HCT116 (cell line): ENCODE results near the gene METTL15. TPM values are rescaled to one million over a fixed set of nuclear protein-coding genes. Genes with fewer than 3 reads are reported as not detected.

ENCODE experiments used
- ATAC-seq: fragments of 200-7000 bp; cut with Tn5 transposase; 2 replicates; pipeline ENCODE4 v1.9.1; 2020; ENCODE audit warnings: mild to moderate bottlenecking, moderate library complexity
- BruUV-seq: library from RNA; stranded (reverse); fragments of 400-500 nt; replicated peaks from 2 replicates; lab custom pipeline; 2021; lab: Mats Ljungman, UMichigan
- CTCF ChIA-PET: fragments of 300-600 bp; sonication (Branson Sonifier 250); formaldehyde crosslinking; loops from one replicate; lab custom pipeline; 2021; ENCODE audit warnings: antibody characterized with exemption; lab: Charles Lee
- POLR2A ChIA-PET: fragments of 300-600, 350-600 bp; sonication (Branson Sonifier 250); formaldehyde crosslinking; loops from one replicate; lab custom pipeline; 2021; ENCODE audit warnings: antibody characterized with exemption; lab: Charles Lee
- RAD21 ChIA-PET, 2 experiments: fragments of 300-600 bp; sonication (Branson Sonifier 250); formaldehyde crosslinking; loops; one replicate each; lab custom pipeline; 2023; ENCODE audit warnings: low total read pairs in 2 of 2; ENCODE audit not compliant: uncharacterized antibody in 2 of 2, unreplicated experiment in 2 of 2, low non-redundant PET in 1 of 2; lab: Charles Lee
- DNase-seq: peaks from one replicate; pipeline ENCODE4 v3.0.0-alpha.2; 2010; ENCODE audit warnings: low read depth, low spot score
- H2AFZ ChIP-seq: fragments of 200-600 bp; shearing (Covaris generic), sonication (generic); 2 replicates; pipeline ENCODE4 v1.6.1; 2017; ENCODE audit warnings: low read depth, mixed run types, mixed read lengths, antibody characterized with exemption, low read length; ENCODE audit not compliant: poor library complexity, severe bottlenecking
- H3K27ac ChIP-seq: 2 replicates; pipeline ENCODE4 v1.5.1; 2012; ENCODE audit warnings: low read depth, low read length
- H3K27me3 ChIP-seq: fragments of 200-600 bp; sonication (generic); 2 replicates; pipeline ENCODE4 v1.6.1; 2016; ENCODE audit warnings: mixed run types, low read length, mixed read lengths; ENCODE audit not compliant: insufficient read depth
- H3K36me3 ChIP-seq, 2 experiments: fragments of 200-500 bp in 1 of 2; fragments of 200-600 bp in 1 of 2; sonication (Bioruptor generic) in 1 of 2; sonication (generic) in 1 of 2; 2 replicates each; pipeline versions ENCODE4 v1.5.1 to v1.6.1; 2014 to 2016; ENCODE audit warnings: low read length in 2 of 2, inconsistent platforms in 1 of 2, mixed read lengths in 1 of 2, mixed run types in 1 of 2; ENCODE audit not compliant: insufficient read depth in 2 of 2, control insufficient read depth in 1 of 2
- H3K4me1 ChIP-seq, 2 experiments: fragments of 200-600 bp in 1 of 2; sonication (generic) in 1 of 2; 2 replicates each; pipeline versions ENCODE4 v1.5.1 to v1.6.1; 2012 to 2017; ENCODE audit warnings: low read length in 2 of 2, inconsistent platforms in 1 of 2, mild to moderate bottlenecking in 1 of 2, mixed read lengths in 1 of 2, mixed run types in 1 of 2, moderate library complexity in 1 of 2; ENCODE audit not compliant: insufficient read depth in 2 of 2, control insufficient read depth in 1 of 2
- H3K4me2 ChIP-seq: fragments of 200-600 bp; sonication (generic); 2 replicates; pipeline ENCODE4 v1.6.1; 2017; ENCODE audit warnings: mixed run types, low read length, mixed read lengths
- H3K4me3 ChIP-seq, 2 experiments: fragments of 200-600 bp in 1 of 2; sonication (generic) in 1 of 2; replicated peaks in 1 of 2; 2 replicates each; pipeline ENCODE4 v1.5.1; 2011 to 2016; ENCODE audit warnings: low read length in 2 of 2, control low read depth in 1 of 2, low read depth in 1 of 2, mild to moderate bottlenecking in 1 of 2, mixed read lengths in 1 of 2, mixed run types in 1 of 2
- H3K79me2 ChIP-seq: fragments of 200-600 bp; sonication (generic); 2 replicates; pipeline ENCODE4 v1.6.1; 2017; ENCODE audit warnings: mild to moderate bottlenecking, mixed run types, low read length, moderate library complexity, mixed read lengths; ENCODE audit not compliant: insufficient read depth
- H3K9ac ChIP-seq: fragments of 200-600 bp; sonication (generic); 2 replicates; pipeline ENCODE4 v1.6.1; 2016; ENCODE audit warnings: low read length, mixed read lengths
- H3K9me2 ChIP-seq: fragments of 200-600 bp; sonication (generic), shearing (Covaris generic); 2 replicates; pipeline ENCODE4 v1.6.1; 2017; ENCODE audit warnings: mixed run types, mild to moderate bottlenecking, moderate library complexity; ENCODE audit not compliant: insufficient read depth
- H3K9me3 ChIP-seq, 2 experiments: fragments of 200-500 bp in 1 of 2; fragments of 200-600 bp in 1 of 2; sonication (Bioruptor generic) in 1 of 2; sonication (generic) in 1 of 2; 2 replicates each; pipeline ENCODE4 v1.6.1; 2014 to 2017; ENCODE audit warnings: low read length in 2 of 2, mixed read lengths in 2 of 2, inconsistent platforms in 1 of 2, low read depth in 1 of 2, mild to moderate bottlenecking in 1 of 2, mixed run types in 1 of 2, moderate library complexity in 1 of 2; ENCODE audit not compliant: control insufficient read depth in 1 of 2, insufficient read depth in 1 of 2
- H4K20me1 ChIP-seq: fragments of 200-600 bp; sonication (generic), shearing (Covaris generic); 2 replicates; pipeline ENCODE4 v1.6.1; 2017; ENCODE audit warnings: mixed run types, mild to moderate bottlenecking, moderate library complexity; ENCODE audit not compliant: insufficient read depth
- ATF3 ChIP-seq: IDR thresholded peaks from 2 replicates; pipeline ENCODE4 v1.6.1; 2012
- CBX3 ChIP-seq: IDR thresholded peaks from 2 replicates; pipeline ENCODE4 v1.6.1; 2012; ENCODE audit warnings: low read depth
- CEBPB ChIP-seq: IDR thresholded peaks from 2 replicates; pipeline ENCODE4 v1.6.1; 2012; ENCODE audit warnings: low read depth
- CTCF ChIP-seq, 3 experiments: fragments of 200-600 bp in 1 of 3; sonication (generic) in 1 of 3; IDR thresholded peaks in 2 of 3; conservative IDR thresholded peaks in 1 of 3; 2 replicates each; pipeline ENCODE4 v1.5.1; 2012 to 2017; ENCODE audit warnings: low read depth in 2 of 3, low read length in 2 of 3, antibody characterized with exemption in 1 of 3, borderline replicate concordance in 1 of 3, control low read depth in 1 of 3, mild to moderate bottlenecking in 1 of 3, mixed read lengths in 1 of 3, mixed run types in 1 of 3, moderate library complexity in 1 of 3; ENCODE audit not compliant: insufficient read depth in 1 of 3
- EGR1 ChIP-seq: IDR thresholded peaks from 2 replicates; pipeline ENCODE4 v1.6.1; 2012; ENCODE audit warnings: low read depth
- FOSL1 ChIP-seq: IDR thresholded peaks from 2 replicates; pipeline ENCODE4 v1.6.1; 2012; ENCODE audit warnings: low read depth
- JUND ChIP-seq: IDR thresholded peaks from 2 replicates; pipeline ENCODE4 v1.6.1; 2012
- MAX ChIP-seq: IDR thresholded peaks from 2 replicates; pipeline ENCODE4 v1.6.1; 2012
- POLR2A ChIP-seq: IDR thresholded peaks from 2 replicates; pipeline ENCODE4 v1.7.0; 2011; ENCODE audit warnings: borderline replicate concordance; ENCODE audit not compliant: insufficient read depth, insufficient read length; ENCODE audit errors: extremely low read depth
- RAD21 ChIP-seq: IDR thresholded peaks from 2 replicates; pipeline ENCODE4 v1.6.1; 2012; ENCODE audit warnings: low read depth, mild to moderate bottlenecking
- YY1 ChIP-seq: IDR thresholded peaks from 2 replicates; pipeline ENCODE4 v1.6.1; 2011; ENCODE audit warnings: low read length, low read depth, moderate library complexity, mild to moderate bottlenecking; ENCODE audit not compliant: insufficient replicate concordance; ENCODE audit errors: extremely low read depth
- ZBTB33 ChIP-seq: IDR thresholded peaks from 2 replicates; pipeline ENCODE4 v1.6.1; 2011; ENCODE audit warnings: mild to moderate bottlenecking, low read length, moderate library complexity; ENCODE audit not compliant: insufficient replicate concordance; ENCODE audit errors: extremely low read depth
- intact Hi-C: fragments of 100-400 bp; cut with micrococcal nuclease; formaldehyde crosslinking; loops from 2 replicates; pipeline ENCODE4 v1.10.0; 2022
- total RNA-seq: library from RNA; stranded (reverse); gene quantifications from one replicate; pipeline ENCODE4 v1.2.1, GENCODE V29; 2021; ENCODE audit not compliant: unreplicated experiment

The METTL15 gene
- total RNA-seq, 1 experiment from 2014 or later: 25.3 TPM

GRCh38 chr11:28342716-28343115 is 234.5 kb downstream of the METTL15 start:
- Histone ChIP-seq H4K20me1 (no peaks in the 10 kb centered on the region), H3K4me1 (peaks cover 28 to 39% of the 10 kb centered on the region in 2 experiments), H2AFZ (no peak overlapping the region), H3K27me3 (no peaks in the 10 kb centered on the region), H3K9me2 (no peaks in the 10 kb centered on the region), H3K36me3 (no peaks in the 10 kb centered on the region), H3K4me3 (no peak overlapping the region), H3K27ac (peak overlapping the region; percentile 45; the same call in 1 of the 2 replicates), H3K9me3 (peaks cover 0 to 5% of the 10 kb centered on the region in 2 experiments; a peak in 1 of 4 replicates), H3K79me2 (no peaks in the 10 kb centered on the region), H3K4me2 (peak overlapping the region; percentile 66), H3K9ac (no peak overlapping the region)
- POLR2A ChIA-PET: no interaction called here
- intact Hi-C loops: loop anchor here (2.0 kb wide), 1 partner anchor 644 kb away; no protein-coding TSS in a partner anchor
- no TSS peak for BruUV-seq
- RAD21 ChIA-PET: no interaction called here
- ATAC-seq: no peak
- DNase-seq: no peak
- CTCF ChIA-PET: no interaction called here
- TF ChIP-seq CEBPB (no peak), POLR2A (no peak), RAD21 (no peak), CTCF (IDR thresholded peaks at IDR 0.05 in 2 of 3, conservative IDR thresholded peaks at IDR 0.05 in 1 of 3; ENCODE audit: borderline replicate concordance in 1 of 3, insufficient read depth in 1 of 3, low read depth in 2 of 3, low read length in 2 of 3) (no peak)

- no peaks in the 10 kb centered on the region for H3K79me2 ChIP-seq
- no peaks in the 10 kb centered on the region for H3K27me3 ChIP-seq
- H2AFZ ChIP-seq: peak overlapping the region; percentile 89
- intact Hi-C loops: loop anchor here (2.0 kb wide), 1 partner anchor 645 kb away; no protein-coding TSS in a partner anchor
- H3K36me3 ChIP-seq: no peaks in the 10 kb centered on the region
- ChIA-PET CTCF (no interaction called here), POLR2A (no interaction called here), RAD21 (no interaction called here)
- H3K4me3 ChIP-seq: peak overlapping the region in 1 of 2 experiments; percentile 7; a peak in 1 of 4 replicates
- H3K4me2 ChIP-seq: peak overlapping the region; percentile 66
- peaks cover 28 to 39% of the 10 kb centered on the region in 2 experiments for H3K4me1 ChIP-seq
- no peaks in the 10 kb centered on the region for H3K9me2 ChIP-seq
- H3K27ac ChIP-seq: peak overlapping the region; percentile 45; the same call in 1 of the 2 replicates
- no TSS peak for BruUV-seq
- no peaks in the 10 kb centered on the region for H4K20me1 ChIP-seq
- peak overlapping the region; percentile 41 for H3K9ac ChIP-seq
- peak; percentile 78 for ATAC-seq
- peaks cover 0 to 3% of the 10 kb centered on the region in 2 experiments; a peak in 1 of 4 replicates for H3K9me3 ChIP-seq
- peak; percentile 45 for DNase-seq
- TF ChIP-seq YY1 (no peak), CEBPB (no peak), FOSL1 (peak; percentile 60), ATF3 (no peak), JUND (peak; percentile 46; the same call in 1 of the 2 replicates), MAX (0 out of 2 replicates have a peak, but pooled peaks have one; percentile 15), CBX3 (0 out of 2 replicates have a peak, but pooled peaks have one; percentile 11), ZBTB33 (no peak), EGR1 (no peak)
Measured at GRCh38 chr11:28343304-28344233, 235.4 kb downstream of the METTL15 start.
